Measurements from ENCODE around the gene DDAH1. TPM values are rescaled to one million over a fixed set of nuclear protein-coding genes. Genes with fewer than 3 reads are reported as not detected.
A peak's percentile ranks its signal among the peaks of the same experiment; 100 is the strongest.

The DDAH1 gene
- total RNA-seq, 1 experiment from 2014 or later: 36.3 TPM

DNA sequence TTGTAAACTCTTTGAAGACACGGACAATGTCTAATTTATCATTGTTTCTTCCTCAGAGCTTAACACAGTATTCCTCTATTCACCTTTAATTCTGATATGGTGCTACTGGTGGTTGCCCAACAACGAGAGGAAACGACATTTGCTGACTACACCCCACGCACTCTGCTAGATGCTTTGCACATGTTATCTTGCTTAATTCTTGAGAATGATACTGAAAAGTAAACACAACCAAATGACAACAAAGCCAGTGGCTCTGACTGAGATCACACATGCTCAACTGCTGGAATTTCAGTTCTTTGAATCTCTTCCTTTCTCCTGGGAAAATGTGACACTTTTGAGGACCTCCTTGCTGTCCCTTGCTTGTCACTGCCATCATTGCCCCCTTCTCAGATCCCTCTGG, 37.2 kb upstream of the DDAH1 start:
- no peak for TF ChIP-seq CTCF (conservative IDR thresholded peaks at IDR 0.05)
- no peak overlapping the region for H4K5ac ChIP-seq (ENCODE audit: insufficient read length, low read depth, low read length)
- H3K27me3 ChIP-seq (ENCODE audit: insufficient read depth, low read length): no peaks in the 10 kb centered on the region
- no peak overlapping the region for H2BK12ac ChIP-seq (ENCODE audit: insufficient read length, low read depth, low read length)
- no peak overlapping the region for H3K23ac ChIP-seq (ENCODE audit: insufficient read length, low read depth, low read length)
- no peaks in the 10 kb centered on the region for H3K79me2 ChIP-seq (ENCODE audit: insufficient read depth, low read length)
- no peak overlapping the region for H3T11ph ChIP-seq (ENCODE audit: low read length)
- H3K36me3 Mint-ChIP-seq (ENCODE audit: insufficient read depth in 1 of 3, low read depth in 3 of 3): peaks cover 0 to 17% (median 0%) of the 10 kb centered on the region in 3 experiments; a peak in 4 of 7 replicates
- no peak overlapping the region for H3K4ac ChIP-seq (ENCODE audit: low read depth, low read length)
- no peak overlapping the region for H2AK5ac ChIP-seq (ENCODE audit: insufficient read length, low read length)
- H3K27ac ChIP-seq (ENCODE audit: insufficient read length, low read depth, low read length): no peak overlapping the region
- WGBS (ENCODE audit: extremely low coverage, insufficient read length, low lambda C conversion rate): no CpG with 5 or more reads among the region's 4 CpGs
- H3K18ac ChIP-seq (ENCODE audit: insufficient read length, low read depth, low read length): no peak overlapping the region
- peaks cover 5 to 7% of the 10 kb centered on the region in 2 experiments for H3K4me1 Mint-ChIP-seq
- H3K23me2 ChIP-seq (ENCODE audit: insufficient read length, low read depth, low read length, poor library complexity, severe bottlenecking): no peaks in the 10 kb centered on the region
- H4K8ac ChIP-seq (replicated peaks; ENCODE audit: insufficient read length, low read depth, low read length): no peak overlapping the region
- H3K27ac Mint-ChIP-seq: peak overlapping the region in 1 of 3 experiments; percentile 41; a peak in 2 of 7 replicates
- no peaks in the 10 kb centered on the region for H3K79me1 ChIP-seq (ENCODE audit: insufficient read depth, low read depth, low read length, poor library complexity, severe bottlenecking)
- H3K4me1 ChIP-seq (ENCODE audit: insufficient read depth, low read length): no peaks in the 10 kb centered on the region
- H2BK5ac ChIP-seq (ENCODE audit: insufficient read length, low read length): no peak overlapping the region
- H3K9ac ChIP-seq (ENCODE audit: extremely low read depth, insufficient read length, low read length): no peak overlapping the region
- H3K14ac ChIP-seq (ENCODE audit: insufficient read depth, low read length): no peak overlapping the region
- H3K4me2 ChIP-seq (ENCODE audit: insufficient read depth, insufficient read length, low read length): no peak overlapping the region
- H4K20me1 ChIP-seq (ENCODE audit: control insufficient read depth, insufficient read depth, insufficient read length): no peaks in the 10 kb centered on the region
- no peak overlapping the region for H3K4me3 Mint-ChIP-seq
- no peak overlapping the region for H2BK15ac ChIP-seq (ENCODE audit: low read depth, low read length)
- no peak overlapping the region for H2BK120ac ChIP-seq (ENCODE audit: low read depth, low read length, poor library complexity, severe bottlenecking)
- no peak for DNase-seq
- no peaks in the 10 kb centered on the region for H3K9me3 ChIP-seq (ENCODE audit: control insufficient read depth, low read depth, low read length)
- no peak overlapping the region for H4K91ac ChIP-seq (ENCODE audit: insufficient read length, low read depth, low read length)
- H3K9me3 Mint-ChIP-seq: peaks cover 4 to 9% of the 10 kb centered on the region in 2 experiments; a peak in 4 of 5 replicates
- H3K56ac ChIP-seq (ENCODE audit: insufficient read length, low read depth, low read length): no peak overlapping the region
- peaks cover 2% of the 10 kb centered on the region for H3K27me3 Mint-ChIP-seq (ENCODE audit: low read depth)
- no peak overlapping the region for H2AFZ ChIP-seq (ENCODE audit: low read length)
- H2BK20ac ChIP-seq (ENCODE audit: low read depth, low read length, poor library complexity, severe bottlenecking): no peak overlapping the region

Measured in H9 (cell line).